GM10266 (cell line): ENCODE results near the gene ATP23.

Experiments used
- DNase-seq: peaks from one replicate; pipeline ENCODE4 v3.0.0; 2012; ENCODE audit errors: extremely low spot score
- CTCF ChIP-seq: IDR thresholded peaks from 2 replicates; pipeline ENCODE4 v1.5.1; 2012; ENCODE audit warnings: mild to moderate bottlenecking, low read depth; ENCODE audit not compliant: control insufficient read depth, insufficient read depth; ENCODE audit errors: missing control alignments

The ATP23 gene

GRCh38 chr12:57958061-57958657 is 16.8 kb downstream of the ATP23 start:
- no peak for TF ChIP-seq CTCF
- DNase-seq = no peak

DNA sequence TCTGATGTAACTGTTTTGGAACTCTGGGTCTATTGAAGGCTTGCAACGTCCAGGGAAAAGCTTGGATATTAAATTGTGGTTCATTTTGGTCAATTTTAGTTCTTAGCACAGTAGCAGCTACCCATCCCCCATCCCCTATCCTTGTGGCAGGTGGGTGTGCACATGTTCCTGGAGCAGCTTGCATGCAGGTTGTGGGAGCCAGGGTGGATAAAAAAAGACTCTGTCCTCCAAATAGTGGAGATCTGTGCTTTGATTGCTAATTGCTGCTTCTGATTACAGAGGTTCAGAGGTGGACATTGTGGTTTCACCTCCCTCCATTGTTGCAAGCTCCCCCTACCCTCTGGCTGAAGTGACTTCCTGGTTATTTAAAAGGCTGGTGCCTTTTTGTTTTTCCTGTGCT is 23.1 kb downstream of the ATP23 start:
- no peak for DNase-seq
- TF ChIP-seq CTCF = no peak

GRCh38 chr12:57965766-57966165 is 24.4 kb downstream of the ATP23 start:
- no peak for DNase-seq
- no peak for TF ChIP-seq CTCF

- no peak for DNase-seq
- no peak for TF ChIP-seq CTCF
Measured at GRCh38 chr12:57966536-57966935, 25.2 kb downstream of the ATP23 start.

GRCh38 chr12:57983146-57983857 is 41.9 kb downstream of the ATP23 start:
- no peak for DNase-seq
- TF ChIP-seq CTCF = peak; percentile 51

DNA sequence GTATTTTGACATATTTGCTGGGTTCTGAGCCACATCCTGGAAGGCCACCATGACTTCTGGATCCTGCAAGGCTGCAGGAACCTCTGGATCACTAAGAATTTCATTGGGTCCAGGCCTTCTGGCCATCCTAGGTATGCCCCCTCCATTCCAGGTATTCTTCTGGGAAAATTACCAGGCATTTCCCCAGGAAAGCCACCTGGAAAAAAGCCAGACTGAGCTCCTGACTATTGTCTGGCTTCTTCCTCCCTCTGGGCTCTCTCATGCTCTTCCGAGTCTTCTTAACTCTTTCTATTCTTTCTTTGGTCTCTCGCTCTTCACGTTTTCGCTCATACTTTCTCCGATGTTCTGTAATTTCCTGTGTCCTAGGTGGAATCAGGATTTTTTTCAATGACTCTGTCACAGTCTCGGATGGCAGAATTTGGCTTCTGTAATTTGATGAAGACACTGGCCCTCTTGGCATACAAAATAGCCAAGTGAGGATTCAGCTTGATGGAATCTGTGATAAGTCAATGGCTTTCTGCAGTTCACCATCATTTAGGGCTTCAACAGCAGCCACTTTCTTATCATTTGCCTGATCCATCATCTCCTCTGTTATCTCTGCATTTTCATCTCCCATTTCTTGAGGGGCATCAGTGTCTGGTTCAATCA is 42.6 kb downstream of the ATP23 start:
- TF ChIP-seq CTCF = no peak
- DNase-seq = no peak

GRCh38 chr12:57984629-57985151 is 43.3 kb downstream of the ATP23 start:
- DNase-seq = no peak
- TF ChIP-seq CTCF = no peak
